GM06990 (cell line): ENCODE data around the gene ADH1C.
"Not testable (repeated sequence)": the region's sequence is repeated elsewhere in the genome, so short reads cannot be mapped to it uniquely, and the experiment has no call there.

Experiments used
- DNase-seq: peaks from one replicate; pipeline ENCODE4 v3.0.0-alpha.2; 2011; ENCODE audit not compliant: insufficient read length; ENCODE audit errors: extremely low read depth
- H3K27me3 ChIP-seq: replicated peaks from 2 replicates; pipeline ENCODE4 v1.6.0; 2011; ENCODE audit warnings: low read length; ENCODE audit not compliant: control insufficient read depth, insufficient read depth
- H3K36me3 ChIP-seq: 2 replicates; pipeline ENCODE4 v1.5.1; 2011; ENCODE audit warnings: low read length; ENCODE audit not compliant: control insufficient read depth, insufficient read depth
- H3K4me3 ChIP-seq: replicated peaks from 2 replicates; pipeline ENCODE4 v1.5.1; 2011; ENCODE audit warnings: low read depth, mild to moderate bottlenecking, control low read depth, low read length
- CTCF ChIP-seq: IDR thresholded peaks from 2 replicates; pipeline ENCODE4 v1.5.1; 2011; ENCODE audit warnings: low read length, control low read depth, mild to moderate bottlenecking, inconsistent platforms; ENCODE audit not compliant: insufficient read depth, poor library complexity, severe bottlenecking

Gene ADH1C

DNA sequence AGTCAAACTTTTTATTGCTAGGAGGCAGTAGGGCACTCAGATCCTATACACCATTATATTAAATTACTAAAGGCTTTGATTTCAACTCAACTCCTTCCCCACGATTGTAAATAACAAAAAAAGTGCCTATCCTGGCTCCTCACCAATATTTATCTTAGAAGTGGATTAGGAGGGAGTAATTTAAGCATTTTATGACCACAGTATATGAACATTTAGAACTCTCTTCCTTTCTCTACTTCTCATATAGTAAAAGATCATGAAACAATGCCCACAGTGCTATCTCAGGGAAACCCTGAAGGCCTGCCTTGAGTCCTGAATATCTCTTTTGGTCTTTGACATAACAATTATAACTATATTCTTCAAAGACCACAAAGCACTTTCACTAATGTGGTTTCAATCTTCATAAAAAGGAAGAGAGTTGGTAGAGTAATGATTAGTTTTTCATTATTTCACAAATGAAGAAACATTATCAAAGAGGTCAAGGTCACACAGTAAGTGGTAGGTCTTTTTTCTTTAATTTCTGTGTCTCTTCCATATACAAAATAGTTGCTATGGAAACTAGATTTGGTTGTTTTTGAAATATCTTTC is 29.1 kb upstream of the ADH1C start:
- no peak for DNase-seq
- Histone ChIP-seq H3K4me3 (no peak overlapping the region), H3K36me3 (no peaks in the 10 kb centered on the region), H3K27me3 (no peaks in the 10 kb centered on the region)
- no peak for TF ChIP-seq CTCF

- no peak for DNase-seq
- H3K36me3 ChIP-seq: no peaks in the 10 kb centered on the region
- no peaks in the 10 kb centered on the region for H3K27me3 ChIP-seq
- no peak for TF ChIP-seq CTCF
- no peak overlapping the region for H3K4me3 ChIP-seq
Measured at GRCh38 chr4:99379571-99379970, 27.0 kb upstream of the ADH1C start.

DNA sequence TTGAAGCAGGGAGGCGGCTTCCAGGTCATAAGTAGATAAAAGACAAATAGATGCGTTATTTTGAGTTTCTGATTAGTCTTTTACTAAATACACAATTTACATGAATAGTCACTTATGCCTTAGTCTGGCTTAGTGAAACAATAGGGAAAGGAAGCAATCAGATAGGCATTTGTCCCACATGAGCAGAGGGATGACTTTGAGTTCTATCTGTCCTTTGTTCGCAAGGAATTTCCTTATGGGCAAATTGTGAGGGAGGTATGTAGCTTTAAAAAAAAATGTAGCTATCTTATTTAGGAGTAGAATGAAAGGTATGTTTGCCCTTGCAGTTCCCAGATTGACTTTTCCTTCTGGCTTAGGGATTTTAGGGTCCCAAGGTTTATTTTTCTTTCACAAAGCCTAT is 26.3 kb upstream of the ADH1C start:
- no peaks in the 10 kb centered on the region for H3K36me3 ChIP-seq
- H3K27me3 ChIP-seq: no peaks in the 10 kb centered on the region
- no peak overlapping the region for H3K4me3 ChIP-seq
- DNase-seq: no peak
- TF ChIP-seq CTCF: no peak

DNA sequence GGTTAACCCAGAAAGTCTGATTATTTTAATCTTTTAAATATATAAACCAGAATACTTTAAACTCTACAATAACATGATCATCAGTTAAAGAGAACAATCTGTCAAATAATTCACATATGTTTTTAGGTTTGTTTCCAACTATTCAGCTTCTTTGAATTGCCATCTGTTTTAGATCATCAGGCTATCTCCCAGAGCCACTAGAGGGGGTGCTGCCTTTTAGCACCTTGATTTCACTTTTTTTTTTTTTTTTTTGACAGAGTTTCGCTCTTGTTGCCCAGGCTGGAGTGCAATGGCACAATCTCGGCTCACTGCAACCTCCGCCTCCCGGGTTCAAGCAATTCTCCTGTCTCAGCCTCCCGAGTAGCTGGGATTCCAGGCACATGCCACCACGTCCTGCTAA is 24.8 kb upstream of the ADH1C start:
- H3K27me3 ChIP-seq: not testable (repeated sequence)

DNA sequence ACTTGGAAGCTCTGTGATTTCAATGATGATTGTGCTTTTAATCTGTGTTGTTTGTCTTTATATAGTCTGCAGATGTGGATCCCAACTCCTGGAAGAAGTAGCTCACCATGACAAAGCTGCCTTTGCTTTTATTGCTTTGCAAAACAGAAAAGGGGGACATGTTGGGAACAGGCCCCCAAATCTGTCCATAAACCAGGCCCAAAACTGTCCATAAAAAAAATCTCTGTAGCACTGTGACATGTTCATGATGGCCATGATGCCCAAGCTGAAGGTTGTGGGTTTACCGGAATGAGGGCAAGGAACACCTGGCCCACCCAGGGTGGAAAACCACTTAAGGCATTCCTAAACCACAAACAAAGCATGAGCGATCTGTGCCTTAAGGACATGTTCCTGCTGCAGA is 19.9 kb upstream of the ADH1C start:
- not testable (repeated sequence) for H3K27me3 ChIP-seq, H3K36me3 ChIP-seq, H3K4me3 ChIP-seq, DNase-seq

More for the DNA sequence above, 24.8 kb upstream of the ADH1C start:
- TF ChIP-seq CTCF: peak; percentile 53
- not testable (repeated sequence) for DNase-seq, H3K4me3 ChIP-seq, H3K36me3 ChIP-seq

DNA sequence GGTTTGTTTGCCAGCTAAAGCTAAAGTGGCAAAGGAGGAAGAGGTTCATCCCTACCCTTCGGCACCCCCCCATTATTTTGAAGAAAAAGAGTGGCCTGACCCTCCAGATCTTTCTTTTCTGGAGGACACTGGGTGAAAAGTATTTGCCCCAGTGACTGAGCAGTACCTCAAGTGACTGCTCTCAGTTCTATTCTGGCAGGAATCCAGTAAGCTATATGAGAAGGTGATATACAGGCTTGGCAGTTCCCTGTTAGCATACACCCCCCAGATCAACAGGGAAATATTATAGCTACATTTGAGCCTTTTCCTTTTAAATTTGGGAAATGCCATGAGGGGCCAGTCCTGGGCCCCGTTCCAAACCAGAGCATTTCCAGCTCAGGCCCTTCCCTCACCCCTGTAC is 15.3 kb upstream of the ADH1C start:
- not testable (repeated sequence) for H3K27me3 ChIP-seq, DNase-seq, H3K4me3 ChIP-seq, H3K36me3 ChIP-seq

DNA sequence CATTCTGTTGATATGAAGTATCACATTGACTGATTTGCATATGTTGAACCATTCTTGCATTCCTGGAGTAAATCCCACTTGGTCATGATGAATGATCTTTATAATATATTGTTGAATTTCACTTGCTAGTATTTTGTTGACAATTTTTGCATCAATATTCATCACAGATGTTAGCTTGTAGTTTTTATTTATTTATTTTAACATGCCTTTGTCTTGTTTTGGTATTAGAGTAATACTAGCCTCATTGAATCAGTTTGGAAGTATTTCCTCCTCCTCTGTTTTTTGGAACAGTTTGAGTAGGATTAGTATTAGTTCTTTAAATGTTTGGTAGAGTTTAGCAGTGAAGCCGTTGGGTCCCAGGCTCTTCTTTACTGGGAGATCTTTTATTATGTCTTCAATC is 13.9 kb upstream of the ADH1C start:
- no peak for TF ChIP-seq CTCF
- no peaks in the 10 kb centered on the region for H3K27me3 ChIP-seq
- DNase-seq: no peak
- no peaks in the 10 kb centered on the region for H3K36me3 ChIP-seq
- H3K4me3 ChIP-seq: no peak overlapping the region
